Adrenal gland (tissue), 5 donors: ENCODE measurements around the gene FHIT.

Experiments used
- POLR2A ChIP-seq, 2 donors: fragments of 450-650 bp; IDR thresholded peaks; one replicate each; pipeline ENCODE4 v1.6.1; 2017; ENCODE audit warnings: antibody characterized with exemption in 2 of 2, mild to moderate bottlenecking in 2 of 2, moderate library complexity in 1 of 2
- TF ChIP-seq, protein P1 (sequence below), 6 experiments: fragments of 450-650 bp in 4 of 6; fragments of 200-600 bp in 2 of 6; sonication (generic) in 1 of 6; IDR thresholded peaks; 1 replicate in 5 of 6; 2 replicates in 1 of 6; pipeline versions ENCODE4 v1.5.1 to v1.8.0; 2016 to 2021; ENCODE audit warnings: antibody characterized with exemption in 6 of 6, mild to moderate bottlenecking in 2 of 6, moderate library complexity in 1 of 6
- donor health status: DM: no; HTN: no; CAD: no.

DNA sequence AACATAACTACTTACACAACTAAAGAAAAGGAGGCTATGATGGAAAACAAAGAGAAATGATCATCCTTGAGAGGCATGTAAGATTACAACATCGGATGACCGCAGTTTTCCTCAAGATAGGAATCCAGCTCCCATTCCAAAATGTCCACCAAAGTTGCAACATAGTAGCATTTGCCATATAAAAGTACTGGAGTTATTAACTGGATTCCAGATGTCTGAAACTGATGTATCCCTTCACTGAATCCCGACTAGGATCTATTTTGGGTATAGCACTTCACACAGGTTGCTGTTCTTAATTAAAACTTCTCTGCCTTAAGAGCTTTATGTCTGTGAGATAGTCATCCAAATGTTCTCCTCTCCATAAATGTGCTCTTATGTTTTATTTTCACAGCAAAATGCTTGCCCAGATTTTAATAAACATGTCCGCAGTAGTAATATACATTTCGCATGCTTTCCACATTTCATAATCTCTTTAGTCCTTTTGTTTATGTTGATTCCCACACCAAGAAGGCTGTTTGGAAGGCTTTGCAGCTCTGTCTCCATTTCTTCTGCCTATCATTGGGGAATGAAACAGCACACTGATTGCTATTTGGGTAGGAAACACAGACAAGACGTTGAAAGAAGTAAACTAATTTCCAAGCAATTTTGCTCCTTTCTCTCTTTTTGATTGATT is 1484.9 kb downstream of the FHIT start:
- TF ChIP-seq, protein P1, sequence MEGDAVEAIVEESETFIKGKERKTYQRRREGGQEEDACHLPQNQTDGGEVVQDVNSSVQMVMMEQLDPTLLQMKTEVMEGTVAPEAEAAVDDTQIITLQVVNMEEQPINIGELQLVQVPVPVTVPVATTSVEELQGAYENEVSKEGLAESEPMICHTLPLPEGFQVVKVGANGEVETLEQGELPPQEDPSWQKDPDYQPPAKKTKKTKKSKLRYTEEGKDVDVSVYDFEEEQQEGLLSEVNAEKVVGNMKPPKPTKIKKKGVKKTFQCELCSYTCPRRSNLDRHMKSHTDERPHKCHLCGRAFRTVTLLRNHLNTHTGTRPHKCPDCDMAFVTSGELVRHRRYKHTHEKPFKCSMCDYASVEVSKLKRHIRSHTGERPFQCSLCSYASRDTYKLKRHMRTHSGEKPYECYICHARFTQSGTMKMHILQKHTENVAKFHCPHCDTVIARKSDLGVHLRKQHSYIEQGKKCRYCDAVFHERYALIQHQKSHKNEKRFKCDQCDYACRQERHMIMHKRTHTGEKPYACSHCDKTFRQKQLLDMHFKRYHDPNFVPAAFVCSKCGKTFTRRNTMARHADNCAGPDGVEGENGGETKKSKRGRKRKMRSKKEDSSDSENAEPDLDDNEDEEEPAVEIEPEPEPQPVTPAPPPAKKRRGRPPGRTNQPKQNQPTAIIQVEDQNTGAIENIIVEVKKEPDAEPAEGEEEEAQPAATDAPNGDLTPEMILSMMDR (IDR thresholded peaks at IDR 0.05), result no peak
- no peak for TF ChIP-seq POLR2A (IDR thresholded peaks at IDR 0.05)
